Stimulated activated naive CD8-positive, alpha-beta T cell treated with anti-CD3 and anti-CD28 coated beads, Interleukin-15, amount 100 ng/mL, for 72 hours (primary cell): Measurements from ENCODE around the gene GZF1.

Source experiments
- ATAC-seq: fragments of 150-1000 bp; cut with Tn5 transposase; 2 replicates; pipeline ENCODE4 v1.10.0; 2021; ENCODE audit warnings: mild to moderate bottlenecking, moderate library complexity
- DNase-seq, 2 donors: peaks; one replicate each; pipeline ENCODE4 v3.0.0; 2021 to 2022
- H3K27ac Mint-ChIP-seq, 2 donors: one replicate each; pipeline ENCODE4 v1.8.0; 2022; ENCODE audit warnings: mild to moderate bottlenecking in 2 of 2, mixed read lengths in 2 of 2, moderate library complexity in 2 of 2
- H3K27me3 Mint-ChIP-seq: one replicate; pipeline ENCODE4 v1.8.0; 2022; ENCODE audit warnings: mixed read lengths
- H3K4me1 Mint-ChIP-seq: one replicate; pipeline ENCODE4 v1.8.0; 2022; ENCODE audit warnings: mild to moderate bottlenecking, mixed read lengths
- H3K4me3 Mint-ChIP-seq, 2 donors: one replicate each; pipeline ENCODE4 v1.8.0; 2022; ENCODE audit warnings: mild to moderate bottlenecking in 2 of 2, mixed read lengths in 2 of 2, moderate library complexity in 1 of 2
- H3K9me3 Mint-ChIP-seq, 2 donors: one replicate each; pipeline ENCODE4 v1.8.0; 2022; ENCODE audit warnings: mixed read lengths in 2 of 2

The GZF1 gene

GRCh38 chr20:23357767-23358562 lies 4.0 kb upstream of the GZF1 start:
- Mint-ChIP-seq H3K27ac (peak overlapping the region; percentile 92 to 98), H3K9me3 (no peaks in the 10 kb centered on the region), H3K4me1 (peaks cover 38% of the 10 kb centered on the region), H3K27me3 (no peaks in the 10 kb centered on the region), H3K4me3 (peak overlapping the region; percentile 88 to 97)
- peak; percentile 85 for ATAC-seq
- DNase-seq: peak; percentile 99 to 100

DNA sequence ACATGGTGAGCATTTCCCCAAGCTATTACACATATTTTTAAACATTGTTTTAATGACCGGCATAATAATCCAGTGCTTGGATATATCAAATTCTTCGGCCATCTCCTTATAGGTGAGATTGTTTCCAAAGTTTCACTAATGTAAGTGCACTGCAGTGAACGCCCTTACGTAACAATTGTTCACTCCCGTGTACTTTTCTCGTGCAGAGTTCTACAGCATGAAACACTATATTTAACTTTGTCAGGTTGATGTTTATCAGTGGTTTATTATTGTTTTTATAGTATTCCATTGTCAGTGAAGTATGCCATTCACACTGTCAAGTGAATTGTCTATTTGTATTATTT lies 3.4 kb upstream of the GZF1 start:
- Mint-ChIP-seq H3K4me3 (peak overlapping the region; percentile 88 to 97), H3K27me3 (no peaks in the 10 kb centered on the region), H3K27ac (peak overlapping the region in 1 of 2 donors; percentile 78), H3K4me1 (peaks cover 40% of the 10 kb centered on the region), H3K9me3 (no peaks in the 10 kb centered on the region)
- ATAC-seq (no peak), DNase-seq (no peak)

DNA sequence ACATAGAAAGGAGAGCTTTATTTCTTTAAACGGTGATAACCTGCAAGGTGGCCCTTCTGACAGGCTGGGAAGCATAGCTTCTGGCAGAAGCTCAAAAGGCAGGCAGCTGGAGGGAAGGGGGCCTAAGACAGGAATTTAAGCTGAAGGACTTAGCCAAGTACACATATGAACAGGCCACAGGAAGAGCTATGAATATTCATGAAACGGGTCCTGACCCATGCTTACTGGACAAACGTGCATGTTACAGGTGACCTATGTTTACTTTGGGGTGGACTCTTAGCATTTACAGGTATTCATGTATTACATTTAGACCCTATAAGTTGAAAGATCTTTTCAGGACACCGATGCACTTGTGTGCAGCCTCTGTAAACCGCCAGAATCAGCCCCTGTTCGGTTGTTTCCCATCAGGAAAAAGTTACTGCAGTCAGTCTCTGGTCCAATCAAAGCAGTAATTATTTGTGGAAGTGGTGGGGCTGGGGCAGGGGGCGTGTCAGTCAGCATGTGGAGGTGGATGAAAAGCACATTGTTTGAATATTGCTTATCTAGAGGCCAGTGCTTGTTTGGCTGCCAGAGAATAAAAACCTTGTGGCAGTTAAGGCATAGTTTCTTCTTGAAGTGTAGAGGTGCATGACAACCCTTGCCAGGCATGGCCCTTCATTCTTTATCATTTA lies 2.9 kb upstream of the GZF1 start:
- peak overlapping the region; percentile 88 to 97 for H3K4me3 Mint-ChIP-seq

GRCh38 chr20:23360531-23360930 lies 1.5 kb upstream of the GZF1 start:
- DNase-seq (no peak), ATAC-seq (no peak)
- Mint-ChIP-seq H3K27me3 (no peaks in the 10 kb centered on the region), H3K9me3 (no peaks in the 10 kb centered on the region), H3K27ac (peak overlapping the region in 1 of 2 donors; percentile 89), H3K4me1 (peaks cover 50% of the 10 kb centered on the region), H3K4me3 (peak overlapping the region in 1 of 2 donors; percentile 84)

More for the DNA sequence above, 2.9 kb upstream of the GZF1 start:
- Mint-ChIP-seq H3K4me1 (peaks cover 41% of the 10 kb centered on the region), H3K27ac (no peak overlapping the region), H3K9me3 (no peaks in the 10 kb centered on the region), H3K27me3 (no peaks in the 10 kb centered on the region)
- DNase-seq: no peak
- ATAC-seq: no peak

DNA sequence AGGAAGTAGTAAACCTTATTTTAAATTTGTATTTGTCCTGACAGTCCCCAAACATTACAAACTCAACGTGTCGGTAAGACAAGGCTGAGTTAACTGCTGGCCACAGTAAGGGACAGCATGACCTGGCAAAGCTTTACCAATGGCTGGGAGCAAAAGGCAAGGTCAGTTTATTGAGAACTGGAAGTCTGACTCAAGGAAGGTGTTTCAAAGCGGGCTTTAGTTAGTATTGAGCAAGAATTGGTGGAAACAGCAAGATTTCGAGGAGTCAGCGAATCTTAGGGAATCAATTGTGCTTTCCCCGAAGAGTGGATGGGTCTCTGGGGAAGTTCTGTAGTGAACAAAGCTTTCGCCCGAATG lies 885 bp upstream of the GZF1 start:
- H3K9me3 Mint-ChIP-seq: no peaks in the 10 kb centered on the region
- peaks cover 54% of the 10 kb centered on the region for H3K4me1 Mint-ChIP-seq
- ATAC-seq: no peak
- no peak for DNase-seq
- H3K4me3 Mint-ChIP-seq: peak overlapping the region; percentile 80 to 84
- H3K27me3 Mint-ChIP-seq: no peaks in the 10 kb centered on the region
- H3K27ac Mint-ChIP-seq: peak overlapping the region; percentile 74 to 89

DNA sequence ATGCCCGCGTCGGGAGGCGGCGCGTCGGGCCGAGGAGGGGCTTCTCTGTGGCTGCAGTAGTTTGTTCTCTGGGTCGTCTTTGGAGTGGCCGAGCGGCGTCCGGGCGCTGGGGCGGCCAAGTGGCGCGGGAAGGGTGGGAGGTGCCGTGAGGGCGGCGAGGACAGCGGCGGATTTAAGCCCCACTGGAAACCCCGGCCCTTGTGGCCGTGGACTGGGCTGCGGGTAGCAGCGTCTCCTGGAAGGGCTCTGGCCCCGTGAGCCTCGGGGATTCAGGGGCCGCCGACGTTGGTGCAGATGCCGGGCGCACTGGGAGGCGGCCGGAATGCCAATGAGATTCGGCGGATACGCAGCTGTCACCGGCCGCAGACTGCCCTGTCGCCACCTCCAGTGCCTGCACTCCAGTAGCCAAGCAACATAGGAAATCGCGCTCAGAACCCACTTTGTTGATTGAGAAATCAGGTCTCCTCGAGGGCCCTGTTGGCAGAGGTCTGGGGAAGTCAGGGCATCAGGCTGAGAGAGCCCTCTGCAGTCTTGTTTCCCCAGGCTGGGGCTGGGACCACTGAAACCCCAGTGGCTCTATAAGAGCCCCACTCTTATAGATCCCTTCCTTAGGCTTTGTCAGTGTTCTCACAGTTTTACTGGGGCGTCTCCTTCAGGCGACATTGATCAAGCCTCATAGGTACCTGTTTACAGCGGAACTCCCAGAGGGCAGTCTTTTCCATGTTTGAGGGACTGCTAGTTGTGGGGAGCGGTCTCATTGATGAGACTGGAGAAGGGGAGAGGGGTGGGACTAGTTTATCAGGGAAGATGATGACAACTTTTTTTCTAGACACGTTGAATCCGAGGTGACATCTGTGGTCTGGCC lies 642 bp downstream of the GZF1 start:
- peaks cover 60% of the 10 kb centered on the region for H3K4me1 Mint-ChIP-seq
- H3K9me3 Mint-ChIP-seq: no peaks in the 10 kb centered on the region
- peak overlapping the region; percentile 92 to 99 for H3K27ac Mint-ChIP-seq

DNA sequence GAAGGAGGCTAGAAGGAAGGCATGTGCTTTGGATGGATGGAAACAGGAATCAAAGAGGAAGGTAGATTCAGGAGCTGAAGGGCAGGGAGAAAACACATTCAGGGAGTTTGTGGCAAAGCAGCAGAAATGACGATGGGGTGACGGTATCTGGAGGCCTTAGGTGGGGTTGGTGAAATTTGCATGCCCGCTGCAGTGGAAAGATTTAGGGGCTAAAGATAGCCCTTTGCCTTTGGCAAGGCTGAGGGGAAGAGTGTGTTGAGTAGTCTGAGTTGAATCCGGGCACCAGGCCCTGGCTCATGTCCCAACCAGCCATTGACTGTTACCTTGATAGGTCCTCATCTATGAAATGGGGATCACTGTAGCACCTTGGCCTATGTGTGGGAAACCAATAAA lies 1.3 kb downstream of the GZF1 start:
- Mint-ChIP-seq H3K4me3 (peak overlapping the region; percentile 84 to 93), H3K4me1 (peaks cover 64% of the 10 kb centered on the region), H3K27me3 (no peaks in the 10 kb centered on the region), H3K9me3 (no peaks in the 10 kb centered on the region), H3K27ac (no peak overlapping the region)
- no peak for ATAC-seq
- DNase-seq: no peak

More for the DNA sequence above, 642 bp downstream of the GZF1 start:
- no peaks in the 10 kb centered on the region for H3K27me3 Mint-ChIP-seq
- DNase-seq: peak; percentile 17 to 33
- no peak for ATAC-seq
- H3K4me3 Mint-ChIP-seq: peak overlapping the region; percentile 84 to 93

- Mint-ChIP-seq H3K4me3 (peak overlapping the region; percentile 50 to 51), H3K4me1 (peaks cover 54% of the 10 kb centered on the region), H3K27me3 (no peaks in the 10 kb centered on the region), H3K9me3 (no peaks in the 10 kb centered on the region), H3K27ac (peak overlapping the region; percentile 87 to 92)
- no peak for DNase-seq
- ATAC-seq: no peak
These were observed 3.6 kb downstream of the GZF1 start for GRCh38 chr20:23365390-23366165.

DNA sequence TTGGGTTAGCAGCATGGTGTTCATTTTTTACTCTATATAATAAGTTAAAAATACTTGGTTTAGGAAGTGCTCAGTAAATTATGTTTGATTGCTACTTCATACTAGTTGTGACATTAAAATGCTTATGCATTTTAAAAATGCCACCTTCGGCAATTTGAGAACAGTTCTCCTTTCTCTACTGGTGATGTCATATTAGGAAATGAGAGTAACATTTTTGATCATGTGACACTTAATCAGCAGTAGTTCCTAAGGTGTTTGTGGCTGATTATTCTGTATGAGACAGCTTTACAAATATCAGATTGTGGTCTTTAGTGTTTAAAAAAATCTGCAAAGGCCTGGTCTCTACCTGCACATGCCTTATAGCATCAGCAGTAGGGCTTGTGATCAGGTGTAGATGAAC lies 4.4 kb downstream of the GZF1 start:
- peak overlapping the region; percentile 87 to 92 for H3K27ac Mint-ChIP-seq
- H3K4me3 Mint-ChIP-seq: peak overlapping the region; percentile 50 to 66
- ATAC-seq: peak; percentile 25
- peaks cover 50% of the 10 kb centered on the region for H3K4me1 Mint-ChIP-seq
- H3K27me3 Mint-ChIP-seq: no peaks in the 10 kb centered on the region
- no peaks in the 10 kb centered on the region for H3K9me3 Mint-ChIP-seq
- DNase-seq: no peak

DNA sequence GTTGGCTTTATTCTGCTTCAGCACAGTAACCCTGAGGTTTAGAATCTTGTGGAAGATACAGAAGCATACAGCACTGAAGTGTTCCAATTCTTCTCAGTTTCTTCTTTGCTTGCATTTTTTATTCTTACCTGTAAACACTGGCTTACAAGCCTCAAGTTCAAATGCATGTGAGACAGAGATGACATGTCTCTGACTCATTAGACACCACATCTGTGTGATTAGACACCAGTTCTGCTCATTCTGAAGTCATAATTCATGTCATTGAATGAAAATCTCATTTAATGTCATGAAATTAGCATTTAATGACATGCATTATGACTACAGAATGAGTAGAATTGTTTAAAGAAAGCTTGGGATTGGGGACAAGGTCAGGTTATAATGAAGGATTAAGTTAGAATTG lies 5.8 kb downstream of the GZF1 start:
- no peak overlapping the region for H3K4me3 Mint-ChIP-seq
- peaks cover 48% of the 10 kb centered on the region for H3K4me1 Mint-ChIP-seq
- H3K27me3 Mint-ChIP-seq: no peaks in the 10 kb centered on the region
- ATAC-seq (peak; percentile 58), DNase-seq (no peak)
- no peak overlapping the region for H3K27ac Mint-ChIP-seq
- no peaks in the 10 kb centered on the region for H3K9me3 Mint-ChIP-seq

GRCh38 chr20:23368316-23369071 lies 6.5 kb downstream of the GZF1 start:
- Mint-ChIP-seq H3K4me3 (no peak overlapping the region), H3K27me3 (no peaks in the 10 kb centered on the region), H3K9me3 (no peaks in the 10 kb centered on the region), H3K4me1 (peaks cover 41% of the 10 kb centered on the region), H3K27ac (no peak overlapping the region)
- no peak for ATAC-seq
- no peak for DNase-seq

- Mint-ChIP-seq H3K27me3 (no peaks in the 10 kb centered on the region), H3K4me3 (no peak overlapping the region), H3K27ac (no peak overlapping the region), H3K4me1 (peaks cover 34% of the 10 kb centered on the region), H3K9me3 (no peaks in the 10 kb centered on the region)
- ATAC-seq: no peak
- no peak for DNase-seq
These were observed 7.3 kb downstream of the GZF1 start for GRCh38 chr20:23369072-23369823.

DNA sequence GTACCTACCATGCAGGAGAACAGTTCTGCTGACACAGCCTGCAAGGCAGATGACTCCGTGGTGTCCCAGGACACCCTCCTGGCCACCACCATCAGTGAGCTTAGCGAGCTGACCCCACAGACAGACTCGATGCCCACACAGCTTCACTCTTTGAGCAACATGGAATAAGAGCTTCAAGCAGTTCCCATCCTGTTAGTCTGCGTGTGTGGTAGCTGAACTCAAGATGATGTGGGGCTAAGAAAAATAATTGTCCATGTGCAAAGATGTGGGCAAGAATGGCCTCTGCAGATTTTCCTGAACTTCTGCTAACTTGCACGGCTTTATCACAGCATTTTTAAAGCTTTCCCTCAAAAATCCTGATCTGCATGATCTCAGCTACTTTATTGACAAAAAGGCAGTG lies 8.3 kb downstream of the GZF1 start:
- DNase-seq: no peak
- H3K9me3 Mint-ChIP-seq: no peaks in the 10 kb centered on the region
- H3K4me1 Mint-ChIP-seq: peaks cover 24% of the 10 kb centered on the region
- H3K4me3 Mint-ChIP-seq: no peak overlapping the region
- H3K27me3 Mint-ChIP-seq: no peaks in the 10 kb centered on the region
- no peak overlapping the region for H3K27ac Mint-ChIP-seq
- no peak for ATAC-seq

- Mint-ChIP-seq H3K9me3 (no peaks in the 10 kb centered on the region), H3K4me3 (no peak overlapping the region), H3K27me3 (no peaks in the 10 kb centered on the region), H3K4me1 (peaks cover 20% of the 10 kb centered on the region), H3K27ac (no peak overlapping the region)
- ATAC-seq: no peak
- DNase-seq: no peak
These were observed 8.9 kb downstream of the GZF1 start for GRCh38 chr20:23370873-23371272.
